Stimulated activated naive CD8-positive, alpha-beta T cell treated with anti-CD3 and anti-CD28 coated beads, Interleukin-15, Interleukin-2, amounts not matched to agents 100 U/mL and 50 U/mL, for 24 hours (primary cell): ENCODE data around the gene SLC22A16.

Experiments
- ATAC-seq: fragments of 150-1000 bp; cut with Tn5 transposase; one replicate; pipeline ENCODE4 v1.10.0; 2021
- DNase-seq: peaks from one replicate; pipeline ENCODE4 v3.0.0; 2021

The SLC22A16 gene

DNA sequence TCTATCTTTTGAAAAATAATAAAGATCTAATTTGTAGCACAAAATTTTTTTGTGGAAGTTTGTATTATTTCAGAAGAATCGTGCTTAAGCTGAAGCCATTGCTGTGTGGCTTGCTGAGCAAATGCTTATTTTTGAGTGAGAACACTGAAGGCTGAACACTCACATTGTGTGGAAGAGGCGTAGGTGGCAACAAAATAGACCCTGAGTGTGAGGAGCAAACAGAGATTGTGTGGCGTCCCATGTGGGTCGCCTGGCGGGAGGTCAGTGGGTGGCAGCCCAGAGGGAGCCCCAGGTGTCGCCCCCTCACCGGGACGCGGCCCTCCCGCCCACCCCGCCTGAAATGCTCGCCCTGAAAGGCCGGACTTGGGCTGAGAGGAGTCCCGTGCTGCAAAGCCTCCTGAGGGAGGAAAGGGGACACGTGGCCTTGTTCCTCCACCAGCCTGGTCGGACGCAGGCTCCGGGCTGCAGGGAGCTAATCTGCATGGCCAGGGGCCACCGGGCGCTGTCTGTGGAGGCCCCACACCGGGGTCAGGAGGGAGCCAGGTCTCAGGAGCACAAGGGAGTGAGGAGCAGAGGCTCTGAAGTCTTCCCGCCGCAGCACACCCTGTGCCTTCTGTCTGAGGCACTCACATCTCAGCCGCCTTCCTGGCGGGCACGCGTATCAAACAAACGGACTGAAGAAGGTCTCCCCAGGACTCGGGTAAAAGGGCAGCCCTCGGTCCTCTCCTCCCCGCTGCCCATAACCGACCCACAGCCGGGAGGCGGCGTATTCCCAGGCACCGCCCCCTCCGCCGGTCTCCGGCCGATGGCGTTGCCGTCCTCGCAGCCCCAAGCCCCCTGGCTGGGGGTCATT, 77.0 kb downstream of the SLC22A16 start:
- no peak for DNase-seq
- no peak for ATAC-seq

DNA sequence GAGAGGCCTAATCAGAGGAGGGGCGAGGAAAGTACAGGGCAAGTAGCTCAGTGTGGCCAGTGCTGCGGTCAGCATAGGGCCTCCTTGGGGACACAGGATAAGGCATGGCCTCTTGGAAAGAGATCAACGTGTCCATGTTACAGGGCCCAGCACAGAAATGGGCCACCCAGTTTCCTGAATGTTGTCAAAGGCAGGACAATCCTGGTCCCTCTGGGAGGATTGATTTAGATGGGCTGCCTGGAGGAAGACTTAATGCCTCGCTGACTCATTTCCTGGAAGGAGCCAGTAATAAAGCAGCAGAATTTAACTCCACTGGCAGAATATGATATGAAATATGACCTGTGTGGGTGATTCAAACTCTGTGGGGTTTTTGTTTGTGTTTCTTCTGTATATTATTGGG, 77.6 kb downstream of the SLC22A16 start:
- ATAC-seq (no peak), DNase-seq (no peak)

GRCh38 chr6:110395221-110395620, 81.2 kb downstream of the SLC22A16 start:
- DNase-seq (no peak), ATAC-seq (no peak)

DNA sequence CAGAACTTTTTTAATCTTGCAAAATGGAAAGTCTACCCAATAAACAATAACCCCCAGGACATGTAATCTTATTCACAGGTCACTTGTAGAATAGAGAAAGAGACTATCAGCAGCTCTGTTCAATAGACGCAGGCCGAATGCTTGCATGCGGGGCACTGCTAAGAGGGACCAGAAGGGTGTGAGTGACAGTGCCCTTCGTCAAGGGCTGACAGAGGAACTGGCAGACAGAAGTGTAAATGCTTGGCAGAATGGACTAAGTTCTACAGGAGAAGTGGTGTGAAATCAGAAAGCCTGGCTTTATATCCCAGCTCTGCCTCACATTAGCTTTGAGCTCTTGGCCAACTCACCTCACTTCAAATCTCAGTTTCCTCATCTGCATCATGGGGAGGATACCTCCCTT, 82.0 kb downstream of the SLC22A16 start:
- DNase-seq, result no peak
- no peak for ATAC-seq

- DNase-seq (no peak), ATAC-seq (no peak)
Measured at GRCh38 chr6:110392727-110393126, 83.7 kb downstream of the SLC22A16 start.

GRCh38 chr6:110390404-110390803, 86.0 kb downstream of the SLC22A16 start:
- DNase-seq (no peak), ATAC-seq (peak; percentile 38)

- DNase-seq, result no peak
- ATAC-seq, result no peak
Measured at GRCh38 chr6:110389689-110390382, 86.6 kb downstream of the SLC22A16 start.

DNA sequence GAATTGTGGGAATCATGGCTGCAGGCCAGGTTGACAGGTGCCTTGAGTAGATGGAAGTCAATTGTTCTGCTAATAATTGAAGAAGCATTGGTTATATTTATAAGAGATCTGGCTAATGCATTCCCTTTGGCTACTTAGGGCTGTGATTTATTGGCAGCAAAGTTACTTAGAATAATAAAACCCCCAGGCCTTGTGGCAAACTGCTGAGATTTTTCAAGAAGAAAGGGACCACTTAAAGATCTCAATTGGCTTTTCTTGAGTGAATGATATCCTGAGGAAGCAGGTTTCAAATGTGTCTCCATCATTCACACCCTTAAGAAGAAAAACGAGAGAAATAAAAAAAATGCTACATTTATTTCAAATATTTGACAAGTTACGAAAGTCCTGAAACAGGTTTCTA, 88.4 kb downstream of the SLC22A16 start:
- DNase-seq, result no peak
- ATAC-seq, result no peak

GRCh38 chr6:110385458-110385863, 91.0 kb downstream of the SLC22A16 start:
- DNase-seq (no peak), ATAC-seq (no peak)

DNA sequence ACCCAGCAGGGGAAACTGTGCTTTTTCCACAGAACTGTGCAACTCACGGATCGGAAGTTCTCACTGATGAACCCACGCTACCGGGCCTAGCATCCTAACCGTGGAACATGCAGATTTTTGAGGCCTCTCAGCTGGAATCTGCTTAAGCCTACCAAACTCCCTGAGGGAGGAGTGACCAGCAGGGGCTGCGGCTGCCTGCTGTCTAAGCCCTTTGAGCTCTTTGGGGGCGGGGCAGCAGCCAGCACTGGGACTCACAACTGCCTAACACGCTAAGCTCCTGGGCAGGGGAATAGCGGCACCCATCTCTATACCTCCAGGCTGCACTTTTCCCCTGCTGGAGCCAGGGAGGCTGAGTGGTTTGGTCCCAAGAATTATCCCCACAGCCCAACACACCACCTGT, 97.9 kb downstream of the SLC22A16 start:
- ATAC-seq (no peak), DNase-seq (no peak)
